Lower lobe of right lung (tissue), 2 donors: ENCODE results near the gene ZNF829. TPM values are rescaled to one million over a fixed set of nuclear protein-coding genes. Genes with fewer than 3 reads are reported as not detected.

Experiments
- ATAC-seq, 2 donors: fragments of 200-7000 bp; cut with Tn5 transposase; one replicate each; pipeline ENCODE4 v1.9.1; 2020 to 2022; ENCODE audit warnings: mild to moderate bottlenecking in 2 of 2, moderate library complexity in 2 of 2
- DNase-seq: peaks from one replicate; pipeline ENCODE4 v3.0.0-alpha.2; 2020
- H3K27ac ChIP-seq: fragments of 200-600 bp; one replicate; pipeline ENCODE4 v1.8.0; 2022
- H3K27me3 ChIP-seq: fragments of 200-600 bp; one replicate; pipeline ENCODE4 v1.8.0; 2022; ENCODE audit warnings: low read depth
- H3K36me3 ChIP-seq: fragments of 200-600 bp; one replicate; pipeline ENCODE4 v1.8.0; 2022; ENCODE audit warnings: mild to moderate bottlenecking
- H3K4me1 ChIP-seq: fragments of 200-600 bp; one replicate; pipeline ENCODE4 v1.8.0; 2022
- H3K4me3 ChIP-seq: fragments of 200-600 bp; one replicate; pipeline ENCODE4 v1.8.0; 2022; ENCODE audit warnings: mild to moderate bottlenecking
- H3K9me3 ChIP-seq: fragments of 200-600 bp; one replicate; pipeline ENCODE4 v1.8.0; 2022
- CTCF ChIP-seq: fragments of 200-600 bp; IDR thresholded peaks from one replicate; pipeline ENCODE4 v1.8.0; 2022; ENCODE audit warnings: antibody characterized with exemption, mild to moderate bottlenecking
- intact Hi-C: fragments of 100-400 bp; cut with DNase I; formaldehyde crosslinking; loops from one replicate; pipeline ENCODE4 v1.11.0; 2022
- total RNA-seq: library from RNA; stranded (reverse); fragmentation: NEBNext Ultra II Directional; extraction: Animal tissue kit (Norgen Biotek cat#: 25700); gene quantifications from one replicate; pipeline ENCODE4 v1.2.1, GENCODE V29; 2021
- donor health status: DM: no; HTN: yes; CAD: no; lungs with severe emphysema.

The ZNF829 gene
- total RNA-seq, 1 donor from 2014 or later, result 2.6 TPM

- Histone ChIP-seq H3K9me3 (peaks cover 79% of the 10 kb centered on the region), H3K4me1 (no peaks in the 10 kb centered on the region), H3K27ac (no peak overlapping the region), H3K36me3 (peaks cover 2% of the 10 kb centered on the region), H3K4me3 (no peak overlapping the region), H3K27me3 (no peaks in the 10 kb centered on the region)
- intact Hi-C loops, result no loop called here
- ATAC-seq (no peak), DNase-seq (no peak)
- TF ChIP-seq CTCF, result no peak
Measured at GRCh38 chr19:36931684-36932083, 15.6 kb upstream of the ZNF829 start.

- DNase-seq, result no peak
- ATAC-seq, result no peak
- intact Hi-C loops, result no loop called here
Measured at GRCh38 chr19:36918090-36918489, 2.0 kb upstream of the ZNF829 start.

GRCh38 chr19:36916991-36917390, 900 bp upstream of the ZNF829 start:
- DNase-seq (no peak), ATAC-seq (no peak)
- H3K27me3 ChIP-seq, result no peaks in the 10 kb centered on the region
- no peak for TF ChIP-seq CTCF
- H3K9me3 ChIP-seq, result peaks cover 13% of the 10 kb centered on the region
- H3K4me1 ChIP-seq, result peaks cover 18% of the 10 kb centered on the region
- peak overlapping the region; percentile 90 for H3K27ac ChIP-seq
- peak overlapping the region; percentile 81 for H3K4me3 ChIP-seq
- intact Hi-C loops, result no loop called here
- H3K36me3 ChIP-seq, result peaks cover 15% of the 10 kb centered on the region

More at GRCh38 chr19:36918090-36918489, 2.0 kb upstream of the ZNF829 start:
- Histone ChIP-seq H3K4me3 (no peak overlapping the region), H3K36me3 (peaks cover 20% of the 10 kb centered on the region), H3K4me1 (peaks cover 18% of the 10 kb centered on the region), H3K27ac (no peak overlapping the region), H3K9me3 (peaks cover 18% of the 10 kb centered on the region), H3K27me3 (no peaks in the 10 kb centered on the region)
- no peak for TF ChIP-seq CTCF

GRCh38 chr19:36898422-36898821, 17.7 kb downstream of the ZNF829 start:
- Histone ChIP-seq H3K4me1 (no peaks in the 10 kb centered on the region), H3K36me3 (peaks cover 16% of the 10 kb centered on the region), H3K27ac (no peak overlapping the region), H3K4me3 (no peak overlapping the region), H3K9me3 (peaks cover 95% of the 10 kb centered on the region), H3K27me3 (no peaks in the 10 kb centered on the region)
- DNase-seq (no peak), ATAC-seq (no peak)
- intact Hi-C loops, result no loop called here
- no peak for TF ChIP-seq CTCF

- H3K4me1 ChIP-seq, result no peaks in the 10 kb centered on the region
- intact Hi-C loops, result no loop called here
- H3K27ac ChIP-seq, result no peak overlapping the region
- peaks cover 21% of the 10 kb centered on the region for H3K36me3 ChIP-seq
- no peak overlapping the region for H3K4me3 ChIP-seq
- TF ChIP-seq CTCF, result no peak
- no peak for DNase-seq
- no peaks in the 10 kb centered on the region for H3K27me3 ChIP-seq
- peaks cover 96% of the 10 kb centered on the region for H3K9me3 ChIP-seq
- no peak for ATAC-seq
Measured at GRCh38 chr19:36894849-36895383, 21.2 kb downstream of the ZNF829 start.
